ENCODE results near the gene ZNF700.

ZNF700 gene

GRCh38 chr19:11964496-11964857, 39.6 kb downstream of the ZNF700 start:
- peak overlapping the region; percentile 61 for H3K4me3 ChIP-seq (ENCODE audit: low read depth, low read length)
- no peak for DNase-seq (ENCODE audit: low read depth)
- peak; percentile 46 for TF ChIP-seq CTCF (conservative IDR thresholded peaks at IDR 0.05; ENCODE audit: low read depth, low read length)

GRCh38 chr19:11964858-11965645, 40.1 kb downstream of the ZNF700 start, which contains the start of gene ZNF763:
Gene ZNF763 (plus strand): TSS chr19:11965040. CDS start chr19:11965209, 169 bp downstream.
- TF ChIP-seq CTCF (conservative IDR thresholded peaks at IDR 0.05; ENCODE audit: low read depth, low read length) = no peak

GRCh38 chr19:11970174-11970573, 45.3 kb downstream of the ZNF700 start:
- no peak for DNase-seq (ENCODE audit: low read depth)
- H3K4me3 ChIP-seq (ENCODE audit: low read depth, low read length) = no peak overlapping the region
- no peak for TF ChIP-seq CTCF (conservative IDR thresholded peaks at IDR 0.05; ENCODE audit: low read depth, low read length)

More at GRCh38 chr19:11964858-11965645, 40.1 kb downstream of the ZNF700 start, which contains the start of gene ZNF763:
- H3K4me3 ChIP-seq (ENCODE audit: low read depth, low read length) = peak within 1 kb of the TSS; percentile 61
- peak; percentile 86 for DNase-seq (ENCODE audit: low read depth)

DNA sequence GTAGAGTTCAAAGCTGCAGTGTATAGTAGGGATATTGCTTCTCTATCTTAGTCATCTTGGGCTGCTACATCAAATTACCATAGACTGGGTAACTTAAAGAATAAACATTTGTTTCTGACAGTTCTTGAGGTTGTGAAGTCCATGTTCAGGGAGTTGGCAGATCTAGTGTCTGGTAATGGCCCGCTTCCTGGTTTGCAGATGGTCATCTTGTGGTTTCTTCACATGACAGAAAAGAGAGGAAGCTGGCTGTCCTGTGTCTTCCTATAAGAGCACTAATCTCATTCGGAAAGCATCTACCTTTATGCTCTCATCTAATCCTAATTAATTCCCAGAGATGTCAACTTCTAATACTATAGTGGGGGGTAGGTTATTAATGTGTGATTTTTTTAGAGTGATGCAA, 46.1 kb downstream of the ZNF700 start:
- no peak for TF ChIP-seq CTCF (conservative IDR thresholded peaks at IDR 0.05; ENCODE audit: low read depth, low read length)
- DNase-seq (ENCODE audit: low read depth) = no peak
- H3K4me3 ChIP-seq (ENCODE audit: low read depth, low read length) = no peak overlapping the region

DNA sequence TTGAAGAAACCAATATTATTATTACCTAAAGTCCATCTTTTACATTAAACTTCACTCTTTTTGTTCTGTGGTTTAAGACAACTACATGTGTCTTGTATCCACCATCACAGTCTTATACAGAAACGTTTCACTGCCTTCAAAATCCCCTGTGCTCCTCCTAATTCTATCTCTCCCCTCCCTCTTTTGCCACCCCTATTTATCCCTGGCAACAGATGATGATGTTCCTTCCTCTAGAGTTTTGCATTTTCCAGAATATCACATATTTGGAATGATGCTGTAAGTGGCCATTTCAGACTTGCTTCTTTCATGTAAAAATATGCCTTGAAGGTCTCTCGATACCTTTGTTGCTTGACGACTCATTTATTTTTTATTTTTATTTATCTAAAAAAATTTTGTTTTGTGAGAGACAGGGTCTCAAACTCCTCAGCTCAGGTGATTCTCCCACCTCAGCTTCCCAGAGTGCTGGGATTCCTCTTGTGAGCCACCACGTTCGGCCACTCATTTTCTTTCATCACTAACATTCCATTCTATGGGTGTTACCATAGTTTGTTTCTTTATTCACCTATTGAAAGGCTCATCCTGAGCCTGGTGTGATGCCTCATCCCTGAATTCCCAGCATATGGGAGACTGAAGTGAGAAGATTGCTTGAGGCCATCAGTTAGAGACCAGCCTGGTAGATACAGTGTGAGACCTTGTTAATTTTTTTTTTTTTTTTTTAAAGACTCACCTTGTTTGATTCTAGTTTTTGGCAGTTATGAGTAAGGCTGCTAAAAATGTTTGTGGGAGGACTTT, 48.3 kb downstream of the ZNF700 start:
- H3K4me3 ChIP-seq (ENCODE audit: low read depth, low read length) = no peak overlapping the region
- no peak for TF ChIP-seq CTCF (conservative IDR thresholded peaks at IDR 0.05; ENCODE audit: low read depth, low read length)
- no peak for DNase-seq (ENCODE audit: low read depth)

GRCh38 chr19:11978492-11979100, 53.7 kb downstream of the ZNF700 start:
- DNase-seq (ENCODE audit: low read depth) = no peak
- no peak overlapping the region for H3K4me3 ChIP-seq (ENCODE audit: low read depth, low read length)

More at GRCh38 chr19:11978492-11979100, 53.7 kb downstream of the ZNF700 start:
- TF ChIP-seq CTCF (conservative IDR thresholded peaks at IDR 0.05; ENCODE audit: low read depth, low read length) = no peak
